Cerebellar cortex (tissue), 1 donor: Measurements from ENCODE around the gene PLEKHO2.
A peak's percentile ranks its signal among the peaks of the same experiment; 100 is the strongest.
"Not testable (repeated sequence)": the region's sequence is repeated elsewhere in the genome, so short reads cannot be mapped to it uniquely, and the experiment has no call there.

Experiments
- DNase-seq: peaks from one replicate; pipeline ENCODE4 v3.0.0-alpha.2; 2015; ENCODE audit warnings: low spot score

The PLEKHO2 gene, protein sequence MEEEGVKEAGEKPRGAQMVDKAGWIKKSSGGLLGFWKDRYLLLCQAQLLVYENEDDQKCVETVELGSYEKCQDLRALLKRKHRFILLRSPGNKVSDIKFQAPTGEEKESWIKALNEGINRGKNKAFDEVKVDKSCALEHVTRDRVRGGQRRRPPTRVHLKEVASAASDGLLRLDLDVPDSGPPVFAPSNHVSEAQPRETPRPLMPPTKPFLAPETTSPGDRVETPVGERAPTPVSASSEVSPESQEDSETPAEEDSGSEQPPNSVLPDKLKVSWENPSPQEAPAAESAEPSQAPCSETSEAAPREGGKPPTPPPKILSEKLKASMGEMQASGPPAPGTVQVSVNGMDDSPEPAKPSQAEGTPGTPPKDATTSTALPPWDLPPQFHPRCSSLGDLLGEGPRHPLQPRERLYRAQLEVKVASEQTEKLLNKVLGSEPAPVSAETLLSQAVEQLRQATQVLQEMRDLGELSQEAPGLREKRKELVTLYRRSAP

GRCh38 chr15:64841344-64842095 is at the start of gene PLEKHO2:
PLEKHO2 (plus strand) TSS chr15:64841915; CDS start chr15:64842017, 102 bp downstream.
- DNase-seq: peak; percentile 77

- no peak for DNase-seq
Observed at GRCh38 chr15:64792282-64792681, 49.4 kb upstream of the PLEKHO2 start.

DNA sequence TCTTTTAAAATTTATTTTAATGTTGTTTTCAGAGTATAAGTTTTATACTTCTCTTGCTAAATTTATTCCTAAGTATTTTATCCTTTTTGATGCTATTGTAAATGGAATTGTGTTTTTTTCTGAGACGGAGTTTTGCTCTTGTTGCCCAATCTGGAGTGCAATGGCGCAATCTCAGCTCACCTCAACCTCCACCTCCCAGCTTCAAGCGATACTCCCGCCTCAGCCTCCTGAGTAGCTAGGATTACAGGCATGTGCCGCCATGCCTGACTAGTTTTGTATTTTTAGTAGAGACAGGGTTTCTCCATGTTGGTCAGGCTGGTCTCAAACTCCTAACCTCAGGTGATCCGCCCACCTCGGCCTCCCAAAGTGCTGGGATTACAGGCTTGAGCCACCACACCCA is 46.4 kb upstream of the PLEKHO2 start:
- DNase-seq: not testable (repeated sequence)

DNA sequence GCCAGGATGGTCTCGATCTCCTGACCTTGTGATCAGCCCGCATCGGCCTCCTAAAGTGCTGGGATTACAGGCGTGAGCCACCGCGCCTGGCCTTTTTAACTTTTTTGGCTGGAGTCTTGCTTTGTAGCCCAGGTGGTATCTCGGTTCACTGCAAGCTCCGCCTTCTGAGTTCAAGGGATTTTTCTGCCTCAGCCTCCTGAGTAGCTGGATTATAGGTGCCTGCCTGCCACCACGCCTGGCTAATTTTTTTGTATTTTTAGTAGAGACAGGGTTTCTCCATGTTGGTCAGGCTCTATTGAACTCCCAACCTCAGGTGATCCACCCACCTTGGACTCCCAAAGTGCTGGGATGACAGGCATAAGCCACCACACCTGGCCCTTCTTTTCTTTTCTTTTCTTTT is 45.8 kb upstream of the PLEKHO2 start:
- DNase-seq: not testable (repeated sequence)

- not testable (repeated sequence) for DNase-seq
Observed at GRCh38 chr15:64798905-64799304, 42.8 kb upstream of the PLEKHO2 start.

- no peak for DNase-seq
Observed at GRCh38 chr15:64800476-64800875, 41.2 kb upstream of the PLEKHO2 start.

DNA sequence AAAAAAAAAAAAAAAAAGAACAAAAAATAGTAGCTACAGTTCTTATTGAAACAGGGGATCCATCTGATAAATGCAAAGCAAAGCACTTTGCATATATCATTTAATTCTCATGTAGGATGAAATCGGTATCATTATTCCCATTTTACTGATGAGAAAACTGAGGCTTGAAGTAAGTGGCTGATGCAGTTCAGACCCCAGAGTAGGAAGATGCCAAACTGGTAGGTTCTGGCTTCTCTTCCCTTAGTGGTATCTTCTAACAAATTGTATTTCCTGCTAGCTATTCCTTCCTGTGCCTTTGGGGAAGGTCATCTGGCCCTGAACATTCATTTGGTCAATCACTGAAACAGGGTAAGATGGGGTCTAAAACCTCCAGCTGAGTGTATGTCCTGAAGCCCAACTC is 38.2 kb upstream of the PLEKHO2 start:
- DNase-seq: no peak

GRCh38 chr15:64804619-64805018 is 37.1 kb upstream of the PLEKHO2 start:
- DNase-seq: no peak

DNA sequence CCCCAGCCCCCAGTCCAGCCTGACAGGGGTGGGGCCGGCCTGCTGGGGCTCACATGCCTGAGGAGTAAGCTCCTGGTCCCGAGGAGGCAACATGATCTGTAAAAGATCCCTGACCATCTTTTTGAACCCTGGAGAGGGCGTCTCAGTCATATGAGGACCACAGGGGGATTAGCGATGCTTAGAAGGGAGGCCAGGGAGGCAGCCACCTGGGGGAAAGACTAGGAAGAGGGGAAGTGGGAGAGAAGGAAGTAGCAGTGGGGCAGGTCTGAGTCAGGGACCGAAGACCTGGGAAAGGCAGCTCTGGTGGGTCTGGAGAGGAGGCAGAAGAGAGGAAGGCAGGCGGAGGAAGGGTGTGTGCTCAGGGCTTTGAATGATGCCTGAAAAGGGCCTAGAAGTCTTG is 35.2 kb upstream of the PLEKHO2 start:
- DNase-seq: peak; percentile 56

- peak; percentile 58 for DNase-seq
Observed at GRCh38 chr15:64807051-64807749, 34.5 kb upstream of the PLEKHO2 start.

GRCh38 chr15:64807751-64808222 is 33.9 kb upstream of the PLEKHO2 start:
- peak; percentile 25 for DNase-seq

DNA sequence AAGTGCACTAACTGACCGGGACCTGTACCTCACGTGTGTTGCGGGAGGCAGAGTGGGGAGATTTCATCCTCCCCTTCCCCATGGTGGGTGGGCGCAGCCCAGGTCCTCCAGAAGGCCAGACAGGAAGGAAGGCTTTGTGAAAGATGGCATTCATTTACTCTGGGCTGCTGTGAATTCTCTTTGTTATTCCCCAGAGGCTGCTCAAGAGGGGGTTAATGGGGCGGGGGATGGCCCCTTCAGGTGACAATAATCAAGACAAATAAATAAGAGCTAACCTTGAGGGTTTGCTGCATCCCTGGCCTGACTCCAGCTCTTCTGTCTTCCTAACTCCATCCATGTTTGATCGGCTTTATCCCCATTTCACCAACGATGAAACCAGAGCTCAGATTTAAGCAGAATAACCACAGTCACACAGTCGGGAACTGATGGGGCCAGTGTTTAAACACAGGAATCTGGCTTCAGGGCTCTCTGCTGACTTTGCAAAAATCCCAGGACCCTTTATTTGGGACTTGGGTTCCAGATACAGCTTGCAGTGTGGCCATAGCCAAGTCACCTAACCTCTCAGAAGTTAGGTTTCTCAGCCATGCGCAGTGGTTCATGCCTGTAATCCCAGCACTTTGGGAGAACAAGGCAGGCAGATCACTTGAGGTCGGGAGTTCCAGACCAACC is 32.8 kb upstream of the PLEKHO2 start:
- peak; percentile 26 for DNase-seq

- peak; percentile 82 for DNase-seq
Observed at GRCh38 chr15:64809649-64810496, 31.8 kb upstream of the PLEKHO2 start.

DNA sequence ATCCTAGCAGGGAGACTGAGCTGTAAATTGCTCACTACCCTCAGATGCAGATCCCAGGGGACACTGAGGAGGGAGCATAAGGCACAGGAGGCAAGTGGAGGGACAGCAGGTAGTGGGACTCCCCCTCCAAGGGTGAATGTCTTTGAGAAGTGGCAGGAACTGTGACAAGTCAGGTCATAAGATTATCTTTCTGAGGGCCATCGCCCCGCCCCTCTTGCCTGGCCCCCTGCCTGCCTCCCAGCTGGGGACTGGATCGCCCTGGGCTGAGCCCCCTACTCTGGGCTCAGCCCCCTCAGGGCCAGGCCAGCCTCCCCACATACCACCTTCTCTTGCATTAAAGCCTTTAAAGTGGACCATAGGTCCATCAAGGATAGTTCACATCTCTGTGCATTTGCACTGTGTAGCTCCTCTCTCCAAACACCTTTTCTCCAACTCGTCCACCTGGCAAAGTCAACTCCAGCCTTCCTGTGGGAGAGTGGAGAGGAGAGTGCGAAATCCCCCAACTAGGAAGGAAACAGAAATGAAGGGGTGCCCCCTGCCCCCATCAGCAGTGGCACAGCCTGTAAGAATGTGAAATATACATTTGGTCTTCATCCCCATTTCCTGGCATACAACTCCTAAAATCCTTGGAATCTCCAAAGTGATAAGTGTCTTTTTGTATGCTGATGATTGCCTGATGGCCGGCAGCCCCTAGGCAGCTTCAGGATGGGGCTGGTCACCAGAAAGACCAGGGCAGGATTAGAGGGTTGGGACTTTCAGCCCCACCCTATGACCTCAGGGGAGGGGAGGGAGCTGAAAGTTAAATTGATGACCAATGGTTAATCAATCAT is 31.0 kb upstream of the PLEKHO2 start:
- no peak for DNase-seq

GRCh38 chr15:64813075-64813474 is 28.6 kb upstream of the PLEKHO2 start:
- no peak for DNase-seq

DNA sequence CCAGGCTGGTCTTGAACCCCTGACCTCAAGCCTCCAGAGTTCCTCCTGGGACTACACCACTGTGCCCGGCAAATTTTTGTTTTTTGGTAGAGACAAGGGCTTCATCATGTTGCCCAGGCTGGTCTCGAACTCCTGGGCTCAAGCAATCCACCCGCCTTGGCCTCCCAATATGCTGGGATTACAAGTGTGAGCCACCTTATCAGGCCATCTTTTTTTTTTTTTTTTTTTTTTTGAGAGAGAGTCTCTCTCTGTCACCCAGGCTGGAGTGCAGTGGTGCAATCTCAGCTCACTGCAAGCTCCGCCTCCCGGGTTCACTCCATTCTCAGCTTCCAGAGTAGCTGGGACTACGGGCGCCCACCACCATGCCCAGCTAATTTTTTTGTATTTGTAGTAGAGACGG is 27.4 kb upstream of the PLEKHO2 start:
- DNase-seq: not testable (repeated sequence)

GRCh38 chr15:64814965-64815364 is 26.8 kb upstream of the PLEKHO2 start:
- DNase-seq: not testable (repeated sequence)

DNA sequence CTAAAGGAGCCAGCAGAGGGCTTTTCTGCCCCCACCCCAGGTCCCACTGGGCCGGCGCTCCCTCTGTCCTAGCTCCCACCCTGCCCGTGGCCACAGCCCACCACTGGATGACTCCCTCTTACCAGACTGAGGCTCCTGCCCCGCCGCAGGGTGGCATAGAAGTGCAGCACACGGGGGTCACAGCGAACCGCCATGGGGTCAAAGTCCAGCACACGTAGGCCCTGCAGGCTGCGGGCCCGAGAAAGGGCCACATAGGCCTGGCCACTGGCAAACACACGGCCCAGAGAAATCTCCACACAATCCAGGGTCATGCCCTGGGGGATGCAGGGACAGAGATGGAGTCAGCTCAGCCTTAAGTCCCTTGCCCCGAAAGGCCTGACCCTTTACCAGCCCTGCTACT is 25.3 kb upstream of the PLEKHO2 start:
- no peak for DNase-seq

- DNase-seq: no peak
Observed at GRCh38 chr15:64824929-64825430, 16.7 kb upstream of the PLEKHO2 start.
